HG03095 (cell line): ENCODE data around the gene NFS1.
"Not testable (repeated sequence)": the region's sequence is repeated elsewhere in the genome, so short reads cannot be mapped to it uniquely, and the experiment has no call there.

ENCODE experiments used
- ATAC-seq: cut with Tn5 transposase; IDR thresholded peaks from one replicate; pipeline ENCODE4 v1.9.1; 2021; ENCODE audit warnings: moderate library complexity; ENCODE audit not compliant: unreplicated experiment

Gene NFS1

GRCh38 chr20:35699127-35699956 lies at the start of gene NFS1, which contains the start of gene ROMO1:
Gene NFS1, minus strand, starts transcription at chr20:35699352. Its CDS starts 64 bp downstream, at chr20:35699288.
Gene ROMO1, plus strand, starts transcription at chr20:35699405. Its CDS starts 228 bp downstream, at chr20:35699633.
- ATAC-seq: peak; percentile 77

GRCh38 chr20:35744492-35744841 lies 45.3 kb upstream of the NFS1 start:
- ATAC-seq: not testable (repeated sequence)

DNA sequence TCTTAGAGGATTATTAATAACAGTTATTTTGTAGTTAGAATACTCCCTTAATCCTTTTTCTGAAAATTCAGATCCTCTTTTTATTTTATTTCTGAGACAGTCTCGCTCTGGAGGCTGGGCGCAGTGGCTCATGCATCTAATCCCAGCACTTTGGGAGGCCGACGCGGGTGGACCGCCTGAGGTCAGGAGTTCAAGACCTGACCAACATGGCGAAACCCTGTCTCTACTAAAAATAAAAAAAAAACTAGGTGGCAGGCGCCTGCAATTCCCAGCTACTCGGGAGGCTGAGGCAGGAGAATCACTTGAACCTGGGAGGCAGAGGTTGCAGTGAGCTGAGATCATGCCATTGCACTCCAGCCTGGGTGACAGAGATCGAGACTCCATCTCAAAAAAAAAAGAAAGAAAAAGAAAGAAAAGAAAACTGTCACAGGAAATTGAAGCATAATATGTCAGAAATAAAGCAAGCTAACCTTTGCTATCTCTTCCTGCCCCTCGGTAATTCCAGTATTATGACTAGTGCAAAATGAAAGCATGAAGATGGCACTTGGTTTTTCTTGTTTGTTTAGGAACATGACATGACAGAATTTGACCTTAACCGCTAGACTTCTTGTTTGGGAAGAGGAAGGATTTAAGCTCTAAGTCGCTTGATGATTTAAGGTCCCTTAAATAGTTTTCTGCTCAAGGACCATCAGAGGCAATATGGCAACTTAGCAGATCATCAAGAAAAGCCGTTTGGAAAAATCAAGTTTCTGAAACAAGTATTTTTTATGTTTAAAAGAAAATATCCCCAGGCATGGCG lies 44.7 kb upstream of the NFS1 start:
- no peak for ATAC-seq

DNA sequence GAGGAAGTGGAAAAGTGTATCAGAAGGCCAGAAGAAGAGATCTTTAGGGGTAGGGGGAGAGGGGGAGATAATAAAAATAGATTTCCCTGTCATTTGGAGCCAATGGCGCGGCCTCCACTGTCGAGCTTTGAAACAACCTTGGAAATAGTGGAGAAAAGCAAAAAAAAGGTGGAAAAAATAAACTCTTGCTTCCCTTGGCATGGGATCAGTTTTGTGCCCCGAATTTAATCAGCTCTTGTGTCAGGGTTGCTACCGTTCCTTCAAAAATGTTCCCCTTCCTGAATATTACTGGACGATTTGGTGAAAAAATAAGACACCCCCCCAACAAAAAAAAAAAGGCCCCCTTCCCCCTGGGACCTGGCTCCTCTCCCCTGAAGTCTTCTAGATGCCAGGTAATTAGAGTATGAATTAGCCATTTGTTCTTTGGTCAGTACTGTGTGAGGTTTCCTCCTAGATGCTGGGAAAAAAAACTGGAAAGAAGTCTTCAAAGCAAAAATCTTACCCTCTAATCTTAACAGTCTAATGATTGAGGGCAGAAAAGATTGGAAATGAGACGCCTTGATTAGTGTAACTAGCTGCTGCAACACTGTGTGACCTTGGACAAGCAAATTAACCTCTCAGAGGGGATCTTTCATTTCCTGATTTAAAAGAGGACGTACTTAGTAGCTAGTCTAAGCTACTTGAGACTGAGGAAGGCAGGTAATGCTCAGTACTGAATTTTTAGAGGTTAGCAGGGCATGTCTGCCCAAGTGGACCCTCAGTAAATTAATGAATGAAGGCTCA lies 43.8 kb upstream of the NFS1 start:
- ATAC-seq: peak; percentile 26

GRCh38 chr20:35741892-35742740 lies 43.0 kb upstream of the NFS1 start, which contains the start of gene RBM39:
Gene RBM39, minus strand, starts transcription at chr20:35742260. Its CDS starts 1,386 bp downstream, at chr20:35740874.
- peak; percentile 79 for ATAC-seq

DNA sequence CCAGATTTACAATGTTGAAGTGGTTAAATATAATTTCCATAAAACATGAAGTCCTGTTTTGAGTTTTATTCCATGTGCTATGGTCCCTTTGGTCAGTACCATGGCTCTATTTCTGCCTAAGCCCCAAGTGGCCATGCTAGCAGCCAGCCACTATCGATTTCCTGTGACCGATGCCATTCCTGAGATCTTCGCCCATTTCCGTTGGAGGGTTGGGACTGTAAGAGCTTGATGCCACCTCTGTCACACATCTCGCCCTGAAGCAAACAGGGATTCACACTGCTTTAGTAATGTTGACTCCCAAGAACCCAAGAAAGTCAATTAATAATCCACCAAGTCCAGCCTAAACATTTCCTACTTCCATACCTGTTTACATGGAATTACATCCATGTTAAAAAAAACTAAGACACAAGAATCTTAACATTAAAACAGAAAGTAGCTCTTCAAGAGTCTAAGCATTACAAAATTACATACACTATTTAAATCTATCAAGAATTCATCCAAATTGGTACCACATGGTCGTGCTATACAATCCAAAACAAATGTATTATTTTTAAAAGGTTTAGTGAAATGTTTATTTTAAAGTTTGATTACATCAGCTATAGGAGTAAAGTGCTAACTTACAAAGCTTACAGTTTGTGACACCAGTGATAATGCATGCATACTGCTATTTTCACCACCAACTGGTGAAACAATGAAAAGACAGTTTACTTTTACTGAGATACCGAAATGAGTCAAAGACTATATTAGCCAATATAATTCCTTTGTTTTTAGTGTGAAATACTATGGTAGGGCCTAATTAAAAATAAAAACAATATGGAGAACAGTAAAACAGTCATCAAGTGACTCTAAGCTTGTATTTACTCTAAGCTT lies 40.4 kb upstream of the NFS1 start:
- ATAC-seq: no peak

GRCh38 chr20:35738410-35739179 lies 39.4 kb upstream of the NFS1 start:
- ATAC-seq: no peak

DNA sequence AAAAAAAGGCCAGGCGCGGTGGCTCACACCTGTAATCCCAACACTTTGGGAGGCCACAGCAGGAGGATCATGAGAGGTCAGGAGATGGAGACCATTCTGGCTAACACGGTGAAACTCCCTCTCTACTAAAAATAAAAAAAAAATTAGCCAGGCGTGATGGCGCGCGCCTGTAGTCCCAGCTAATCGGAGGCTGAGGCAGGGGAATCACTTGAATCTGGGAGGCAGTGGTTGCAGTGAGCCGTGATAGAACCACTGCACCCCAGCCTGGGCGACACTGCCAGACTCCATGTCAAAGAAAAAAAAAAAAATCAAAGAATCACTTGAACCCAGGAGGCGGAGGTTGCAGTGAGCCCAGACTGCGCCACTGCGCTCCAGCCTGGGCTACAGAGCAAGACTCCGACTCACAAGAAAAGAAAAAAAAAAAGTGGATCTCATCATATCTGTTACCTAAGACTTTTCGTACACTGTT lies 38.7 kb upstream of the NFS1 start:
- no peak for ATAC-seq

GRCh38 chr20:35735826-35736470 lies 36.8 kb upstream of the NFS1 start:
- ATAC-seq: no peak

DNA sequence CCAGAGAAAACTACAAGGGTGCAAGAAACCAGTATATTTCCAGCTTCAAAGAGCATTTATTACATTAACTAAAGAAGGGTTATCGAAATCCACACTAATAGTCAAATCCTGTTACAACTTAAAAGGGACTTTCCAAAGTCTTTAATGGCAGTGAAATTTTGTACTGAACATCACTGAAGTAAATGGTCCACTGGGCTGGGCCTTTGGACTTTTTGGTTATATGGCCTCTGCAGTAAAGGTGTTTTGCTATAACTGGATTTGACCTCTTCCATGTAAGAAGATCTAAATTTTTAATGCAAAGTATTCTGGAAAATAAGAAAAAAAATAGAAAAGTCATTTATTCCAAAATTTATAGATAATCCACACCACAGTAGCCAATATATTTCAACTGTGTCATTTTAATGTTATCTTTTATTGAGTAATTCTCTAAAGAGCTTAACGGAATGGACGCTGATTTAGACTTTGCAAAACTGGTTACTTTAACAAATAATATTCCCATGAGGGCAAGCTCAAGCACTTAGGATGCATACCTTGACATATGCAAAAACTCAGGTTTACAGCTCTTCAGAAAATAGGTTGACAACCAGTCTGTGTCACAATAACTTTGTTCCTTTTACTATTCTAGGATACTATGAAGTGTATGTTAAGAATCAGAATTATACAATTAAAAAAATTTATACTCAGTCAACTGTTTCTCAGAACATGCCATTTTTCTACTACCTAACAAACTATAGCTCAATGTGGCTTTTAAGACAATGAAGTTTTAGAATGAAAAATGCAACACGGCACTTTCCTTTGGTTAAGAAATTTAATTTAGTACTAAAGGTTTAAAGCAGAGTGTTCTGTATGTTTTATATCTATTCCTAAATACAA lies 35.9 kb upstream of the NFS1 start:
- no peak for ATAC-seq

DNA sequence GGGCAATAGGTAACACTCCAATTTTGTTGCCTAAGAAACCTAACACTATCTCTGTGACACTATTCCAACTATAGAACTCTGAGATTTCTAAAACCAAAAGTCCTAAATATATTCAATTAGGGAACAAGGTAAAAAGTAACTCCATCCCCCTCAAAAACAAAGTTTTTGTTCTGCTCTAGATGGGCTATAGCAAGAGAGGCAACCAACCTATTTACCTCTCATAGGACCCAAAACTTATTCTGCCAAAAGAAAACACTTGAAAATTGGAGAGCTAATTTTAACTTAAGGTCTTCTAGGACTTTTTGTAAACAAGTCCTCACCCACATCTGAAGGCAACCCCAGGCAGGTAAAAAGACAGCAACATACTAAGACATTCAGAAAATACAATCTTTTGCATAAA lies 35.2 kb upstream of the NFS1 start:
- no peak for ATAC-seq

DNA sequence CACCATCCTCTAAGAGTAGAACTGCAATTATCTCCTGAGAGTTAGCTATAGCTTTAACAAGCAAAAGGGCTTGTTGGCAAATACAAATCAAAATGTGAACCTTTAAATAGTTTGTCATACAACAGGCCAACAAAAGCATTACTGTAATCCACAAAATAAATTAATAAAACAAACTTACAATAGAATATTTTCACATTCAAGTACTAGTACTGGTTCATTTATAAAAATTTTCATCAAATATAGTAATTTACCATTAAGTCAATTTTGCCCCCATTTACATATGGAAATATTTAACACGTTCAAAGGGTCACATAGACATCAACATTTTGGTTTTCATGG lies 33.5 kb upstream of the NFS1 start:
- ATAC-seq: no peak

GRCh38 chr20:35731862-35732643 lies 32.9 kb upstream of the NFS1 start:
- no peak for ATAC-seq

DNA sequence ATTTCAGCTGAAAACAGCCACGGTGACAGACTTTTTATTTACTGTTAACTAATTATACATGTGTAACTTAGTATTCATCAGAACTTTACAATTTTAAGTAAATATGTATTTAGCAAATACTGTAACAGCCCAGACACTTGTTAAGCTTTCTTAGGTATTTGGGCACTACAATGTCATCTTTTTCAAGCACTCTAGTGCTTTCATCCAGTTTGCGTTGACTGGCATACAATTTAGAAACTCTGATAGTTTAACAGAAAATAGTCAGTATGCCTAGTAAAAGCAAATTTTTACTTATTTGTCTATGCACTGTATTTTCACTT lies 32.3 kb upstream of the NFS1 start:
- no peak for ATAC-seq

DNA sequence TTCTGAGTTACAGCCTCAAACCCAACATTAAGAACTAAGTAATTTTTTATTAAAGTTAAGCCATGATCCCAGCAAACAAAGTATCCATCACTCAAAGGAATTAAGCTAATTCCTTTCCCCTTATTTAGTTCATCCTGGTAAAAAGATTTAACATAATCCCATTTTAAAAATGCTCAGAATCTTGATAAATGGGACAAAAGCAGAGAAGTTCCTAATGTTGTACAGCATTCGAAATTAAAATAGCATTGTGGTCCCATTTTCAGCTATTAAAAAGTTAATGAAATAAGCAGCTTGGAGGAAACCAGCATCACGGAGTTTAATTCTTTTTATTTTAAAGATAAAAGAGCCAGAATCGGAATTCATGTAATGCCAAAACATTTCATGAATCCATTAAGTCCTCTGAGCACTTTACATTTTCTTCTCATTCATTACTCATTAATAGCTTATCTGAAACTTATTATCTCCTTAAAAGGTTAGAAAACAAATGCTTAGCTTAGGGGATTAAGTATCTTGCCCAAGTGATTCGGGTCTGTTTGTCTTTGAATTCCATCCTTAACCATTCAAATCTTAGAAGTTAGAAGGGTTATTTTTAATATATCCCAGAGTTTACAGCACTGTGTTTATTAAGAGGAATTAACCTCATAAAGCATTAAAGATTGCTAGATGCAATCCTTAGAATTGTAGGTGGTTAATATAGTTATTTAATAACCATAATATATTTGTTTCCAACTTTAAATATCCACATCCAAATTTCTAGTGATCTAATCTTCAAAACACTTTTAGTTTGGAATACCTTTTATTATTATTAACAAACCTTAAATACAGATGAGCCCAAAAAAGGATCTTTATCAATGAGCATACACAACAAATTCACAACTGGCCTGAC lies 31.7 kb upstream of the NFS1 start:
- ATAC-seq: no peak
